Liver (tissue), 3 donors: ENCODE measurements around the gene MGAT5.

ENCODE experiments used
- ATF3 ChIP-seq: IDR thresholded peaks from 2 replicates; pipeline ENCODE4 v1.6.1; 2016; ENCODE audit warnings: antibody characterized with exemption
- CTCF ChIP-seq: fragments of 150-350 bp; IDR thresholded peaks from 2 replicates; pipeline ENCODE4 v1.5.1; 2017; ENCODE audit warnings: improper control_type of control experiment, low read depth, low read length; ENCODE audit not compliant: missing input control
- EGR1 ChIP-seq, 2 donors: IDR thresholded peaks; 2 replicates each; pipeline ENCODE4 v1.6.1; 2016 to 2018; ENCODE audit warnings: antibody characterized with exemption in 2 of 2, low read depth in 2 of 2
- MAX ChIP-seq: IDR thresholded peaks from 2 replicates; pipeline ENCODE4 v1.6.1; 2016; ENCODE audit warnings: antibody characterized with exemption
- RAD21 ChIP-seq, 2 donors: IDR thresholded peaks; 2 replicates each; pipeline ENCODE4 v1.6.1; 2016; ENCODE audit warnings: antibody characterized with exemption in 2 of 2, mild to moderate bottlenecking in 2 of 2
- REST ChIP-seq: IDR thresholded peaks from 2 replicates; pipeline ENCODE4 v1.6.1; 2016; ENCODE audit warnings: antibody characterized with exemption, mild to moderate bottlenecking
- TAF1 ChIP-seq: conservative IDR thresholded peaks from 2 replicates; pipeline ENCODE4 v1.6.1; 2016; ENCODE audit warnings: antibody characterized with exemption, mild to moderate bottlenecking
- ZBTB33 ChIP-seq: IDR thresholded peaks from 2 replicates; pipeline ENCODE4 v1.6.1; 2016; ENCODE audit warnings: antibody characterized with exemption
- donor health status: healthy.
- donor health status: healthy.

GRCh38 chr2:134296301-134296700, 42.4 kb downstream of the MGAT5 start:
- TF ChIP-seq TAF1 = no peak
- no peak for TF ChIP-seq REST
- TF ChIP-seq CTCF = no peak
- no peak for TF ChIP-seq EGR1 (IDR thresholded peaks at IDR 0.05; ENCODE audit: low read depth in 2 of 2)
- TF ChIP-seq ATF3 = no peak
- TF ChIP-seq RAD21 (IDR thresholded peaks at IDR 0.05) = no peak
- no peak for TF ChIP-seq ZBTB33
- TF ChIP-seq MAX = no peak
